Small intestine (tissue), 7 donors: ENCODE data around the gene LYVE1. TPM values are rescaled to one million over a fixed set of nuclear protein-coding genes. Genes with fewer than 3 reads are reported as not detected.

Source experiments
- DNase-seq, 2 donors: peaks; one replicate each; pipeline versions ENCODE4 v3.0.0 to v3.0.0-alpha.2; 2013
- FAIRE-seq: peaks from 2 replicates; lab custom pipeline; 2012; peaks lifted over from hg19 to GRCh38; lab: Jason Lieb, UNC
- H3K27ac ChIP-seq, 3 donors: one replicate each; pipeline ENCODE4 v1.5.1; 2013; ENCODE audit warnings: low read length in 2 of 3, mild to moderate bottlenecking in 2 of 3, control low read depth in 1 of 3, inconsistent platforms in 1 of 3, low read depth in 1 of 3, moderate library complexity in 1 of 3
- H3K27me3 ChIP-seq, 3 donors: one replicate each; pipeline ENCODE4 v1.6.1; 2013; ENCODE audit warnings: low read length in 3 of 3, inconsistent platforms in 1 of 3; ENCODE audit not compliant: control insufficient read depth in 3 of 3, insufficient read depth in 3 of 3
- H3K36me3 ChIP-seq, 3 donors: one replicate each; pipeline ENCODE4 v1.6.1; 2013; ENCODE audit warnings: low read length in 3 of 3, inconsistent platforms in 1 of 3, low read depth in 1 of 3, mild to moderate bottlenecking in 1 of 3, moderate library complexity in 1 of 3; ENCODE audit not compliant: control insufficient read depth in 3 of 3, insufficient read depth in 2 of 3
- H3K4me1 ChIP-seq, 3 donors: one replicate each; pipeline ENCODE4 v1.6.1; 2013; ENCODE audit warnings: low read length in 2 of 3, inconsistent platforms in 1 of 3, low read depth in 1 of 3, mild to moderate bottlenecking in 1 of 3, moderate library complexity in 1 of 3; ENCODE audit not compliant: control insufficient read depth in 3 of 3, insufficient read depth in 2 of 3
- H3K4me3 ChIP-seq, 3 donors: one replicate each; pipeline ENCODE4 v1.5.1; 2013; ENCODE audit warnings: low read length in 3 of 3, control low read depth in 1 of 3, inconsistent platforms in 1 of 3, low read depth in 1 of 3, mild to moderate bottlenecking in 1 of 3, moderate library complexity in 1 of 3
- H3K9me3 ChIP-seq, 2 donors: one replicate each; pipeline ENCODE4 v1.6.1; 2013; ENCODE audit warnings: low read depth in 1 of 2, low read length in 1 of 2; ENCODE audit not compliant: control insufficient read depth in 2 of 2, insufficient read depth in 1 of 2
- WGBS, 3 donors: extraction: QIAGEN DNeasy Blood & Tissue Kit; methylation state at CpG; one replicate each; pipeline ENCODE4 v1.1.7; 2013; 5-methylcytosine and 5-hydroxymethylcytosine counted together
- polyA plus RNA-seq, 4 donors: library from polyadenylated mRNA; stranded (reverse) in 3 of 4; unstranded in 1 of 4; fragments of 200-250 nt in 3 of 4; fragments of 120-200 nt in 1 of 4; gene quantifications; one replicate each; pipeline versions ENCODE4 v1.2.1 to v1.2.3, GENCODE V29; 2013
- donor health status: healthy with polysubstance abuse.
- donor health status: control.
- donor health status: control.
- donor health status: Bipolar disorder and iron deficiency.
- donor health status: healthy.

LYVE1 gene
- polyA plus RNA-seq, 4 donors: 1.1 to 119 (median 16.4) TPM

DNA sequence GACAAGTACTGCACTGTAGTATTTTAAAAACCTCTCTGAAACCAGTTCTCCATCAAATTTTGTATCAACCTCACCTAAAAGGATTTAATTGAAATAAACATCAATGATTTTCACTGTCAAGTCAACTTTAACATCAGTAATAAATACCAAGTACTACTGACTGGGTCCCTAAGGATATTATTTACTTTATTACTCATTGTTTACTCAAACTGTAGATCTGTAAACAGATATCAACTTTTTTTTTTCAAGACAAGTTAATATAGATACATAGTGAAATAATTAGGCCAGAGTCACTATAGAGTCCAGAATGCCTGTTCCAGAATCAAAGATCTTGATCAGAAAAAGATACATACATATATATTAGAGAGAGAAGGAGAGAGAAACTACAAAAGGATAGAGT is 29.1 kb downstream of the LYVE1 start:
- H3K27me3 ChIP-seq: no peaks in the 10 kb centered on the region
- no peak for FAIRE-seq
- H3K9me3 ChIP-seq: peaks cover 0 to 7% of the 10 kb centered on the region in 2 donors
- DNase-seq: no peak
- no peaks in the 10 kb centered on the region for H3K36me3 ChIP-seq
- no peak overlapping the region for H3K27ac ChIP-seq
- peaks cover 0 to 7% (median 3%) of the 10 kb centered on the region in 3 donors for H3K4me1 ChIP-seq
- H3K4me3 ChIP-seq: no peak overlapping the region

DNA sequence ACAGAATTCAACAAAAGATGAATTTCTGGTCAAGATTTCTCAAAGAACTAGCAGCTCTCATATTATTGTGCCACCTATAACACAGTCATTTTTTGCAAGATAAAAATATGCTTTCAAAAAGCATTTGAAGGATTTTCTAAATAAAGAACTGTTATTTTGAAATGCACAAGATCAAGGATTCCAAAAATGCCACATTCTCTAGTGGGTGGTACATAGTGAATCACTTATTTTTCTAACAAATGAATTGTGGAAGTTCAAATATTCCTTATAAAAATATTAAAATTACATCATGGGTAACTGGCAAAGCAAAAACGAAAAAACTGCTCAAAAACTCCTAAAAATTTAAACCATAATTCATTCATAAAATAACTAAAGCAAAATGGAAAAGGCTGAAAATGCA is 29.5 kb downstream of the LYVE1 start:
- FAIRE-seq: no peak
- Histone ChIP-seq H3K9me3 (peaks cover 0 to 3% of the 10 kb centered on the region in 2 donors), H3K27me3 (no peaks in the 10 kb centered on the region), H3K27ac (no peak overlapping the region), H3K36me3 (no peaks in the 10 kb centered on the region), H3K4me3 (no peak overlapping the region), H3K4me1 (peaks cover 0 to 7% (median 3%) of the 10 kb centered on the region in 3 donors)
- 78 to 84% (median 82%) methylated on average over 1 of the region's 1 CpG for WGBS, 3 donors
- DNase-seq: no peak

DNA sequence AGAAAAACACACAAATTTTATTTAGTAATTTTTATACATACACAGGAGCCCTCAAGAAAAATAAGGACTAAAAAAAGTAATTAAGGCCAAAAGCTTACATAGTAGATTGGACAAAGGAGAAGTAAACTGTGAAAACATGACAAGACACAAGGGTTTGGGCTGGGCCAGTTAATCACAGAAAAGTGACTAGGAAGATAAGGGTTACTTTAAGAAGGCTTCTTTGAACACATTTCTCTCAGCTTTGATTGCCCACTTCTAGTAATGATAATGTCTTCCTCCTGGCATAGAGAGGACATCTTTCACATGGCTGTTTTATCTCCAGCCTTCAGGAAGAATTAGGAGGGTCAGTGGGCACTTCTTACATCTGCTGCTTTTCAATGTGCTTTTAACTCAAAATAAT is 30.9 kb downstream of the LYVE1 start:
- FAIRE-seq (no peak), DNase-seq (no peak)
- Histone ChIP-seq H3K9me3 (no peaks in the 10 kb centered on the region), H3K36me3 (peaks cover 0 to 2% (median 0%) of the 10 kb centered on the region in 3 donors), H3K27ac (no peak overlapping the region), H3K27me3 (no peaks in the 10 kb centered on the region), H3K4me1 (peaks cover 0 to 7% (median 3%) of the 10 kb centered on the region in 3 donors), H3K4me3 (no peak overlapping the region)

DNA sequence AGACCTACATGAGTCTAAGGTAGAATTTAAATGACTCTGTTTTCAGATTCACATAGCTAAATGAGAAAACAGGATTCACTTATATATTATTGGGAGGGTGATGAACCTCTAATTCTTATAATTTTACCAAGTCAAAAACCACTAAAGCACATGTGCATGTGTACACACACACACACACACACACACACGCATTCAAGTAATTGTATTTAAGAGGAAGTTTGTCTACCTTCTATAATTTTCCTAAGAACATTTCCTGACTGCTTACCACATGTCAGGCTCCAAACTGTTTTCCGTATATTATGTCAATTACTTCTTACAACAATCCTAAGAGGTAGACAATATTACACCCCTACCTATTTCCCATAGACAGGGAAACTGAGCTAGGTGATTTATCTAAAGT is 34.1 kb downstream of the LYVE1 start:
- no peak for DNase-seq
- FAIRE-seq: no peak
- no peaks in the 10 kb centered on the region for H3K27me3 ChIP-seq
- H3K4me1 ChIP-seq: no peaks in the 10 kb centered on the region
- H3K36me3 ChIP-seq: peaks cover 0 to 4% (median 4%) of the 10 kb centered on the region in 3 donors
- no peak overlapping the region for H3K27ac ChIP-seq
- H3K4me3 ChIP-seq: no peak overlapping the region
- no peaks in the 10 kb centered on the region for H3K9me3 ChIP-seq
- WGBS, 3 donors: 77 to 88% (median 85%) methylated on average over 2 of the region's 2 CpGs

DNA sequence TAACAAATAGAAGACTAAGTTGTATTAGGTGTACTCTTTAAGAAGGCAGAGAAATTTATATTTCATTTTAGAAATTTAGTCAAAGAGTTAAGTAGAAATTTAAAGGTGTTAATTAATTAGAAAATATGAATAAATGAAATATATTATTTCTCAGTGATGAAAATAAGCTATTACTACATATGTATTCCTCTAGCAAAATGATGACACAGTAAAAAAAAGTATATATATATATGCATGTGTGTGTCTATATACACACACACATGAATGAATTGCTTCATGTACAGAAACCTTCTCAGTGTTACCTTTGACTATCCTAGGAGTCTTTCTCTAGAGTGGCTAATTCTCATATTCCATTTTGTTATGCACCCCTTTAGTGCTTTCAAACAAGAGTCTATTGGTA is 35.1 kb downstream of the LYVE1 start:
- H3K36me3 ChIP-seq: peaks cover 0 to 4% (median 4%) of the 10 kb centered on the region in 3 donors
- H3K27ac ChIP-seq: no peak overlapping the region
- H3K9me3 ChIP-seq: no peaks in the 10 kb centered on the region
- no peaks in the 10 kb centered on the region for H3K27me3 ChIP-seq
- H3K4me3 ChIP-seq: no peak overlapping the region
- DNase-seq (no peak), FAIRE-seq (no peak)
- H3K4me1 ChIP-seq: no peaks in the 10 kb centered on the region

DNA sequence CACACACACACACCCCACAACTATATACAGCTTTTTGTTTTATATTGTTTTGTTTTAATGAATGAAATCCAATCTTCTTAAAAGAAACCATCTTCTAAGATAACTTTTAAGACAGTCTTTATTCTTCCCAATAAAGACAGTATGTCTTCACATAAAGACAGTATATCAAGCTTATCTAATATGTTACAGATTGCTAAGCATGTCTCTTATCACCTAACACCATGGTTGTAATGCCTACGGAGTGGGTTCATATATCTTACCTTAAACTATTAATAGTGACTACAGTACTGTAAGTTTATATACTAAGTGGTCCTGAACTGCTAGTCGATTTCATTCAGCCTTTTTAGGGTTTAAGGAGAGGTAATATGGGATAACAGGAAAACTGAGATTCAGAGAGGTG is 35.9 kb downstream of the LYVE1 start:
- Histone ChIP-seq H3K36me3 (peaks cover 0 to 4% (median 4%) of the 10 kb centered on the region in 3 donors), H3K9me3 (no peaks in the 10 kb centered on the region), H3K4me1 (peaks cover 0 to 2% (median 0%) of the 10 kb centered on the region in 3 donors), H3K27me3 (no peaks in the 10 kb centered on the region), H3K4me3 (no peak overlapping the region), H3K27ac (no peak overlapping the region)
- WGBS, 3 donors: 85 to 95% (median 90%) methylated on average over 2 of the region's 2 CpGs
- FAIRE-seq (no peak), DNase-seq (no peak)

DNA sequence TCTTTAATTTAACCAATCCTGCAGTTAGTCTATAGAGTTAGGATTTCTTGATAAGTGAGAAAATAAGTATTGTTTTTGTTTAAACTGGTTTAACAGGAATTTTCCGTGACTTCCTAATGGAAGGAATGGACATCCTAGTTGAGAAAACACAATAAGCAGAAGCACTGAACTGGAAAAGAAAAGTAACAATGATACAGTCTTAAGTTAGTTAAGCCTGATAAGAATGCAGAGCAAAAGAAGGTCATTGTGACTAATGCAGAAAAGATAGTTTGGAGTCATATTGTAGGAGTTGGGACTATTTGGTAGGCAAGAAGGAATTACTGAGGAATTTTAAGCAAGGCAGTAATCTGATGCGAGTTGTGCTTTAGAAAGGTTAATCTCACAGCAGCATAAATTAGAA is 39.2 kb downstream of the LYVE1 start:
- no peak for FAIRE-seq
- 94 to 96% (median 96%) methylated on average over 2 of the region's 2 CpGs for WGBS, 3 donors
- Histone ChIP-seq H3K4me1 (peaks cover 0 to 6% (median 0%) of the 10 kb centered on the region in 3 donors), H3K27me3 (no peaks in the 10 kb centered on the region), H3K4me3 (no peak overlapping the region), H3K36me3 (peaks cover 0 to 6% (median 4%) of the 10 kb centered on the region in 3 donors), H3K9me3 (no peaks in the 10 kb centered on the region), H3K27ac (no peak overlapping the region)
- DNase-seq: no peak

DNA sequence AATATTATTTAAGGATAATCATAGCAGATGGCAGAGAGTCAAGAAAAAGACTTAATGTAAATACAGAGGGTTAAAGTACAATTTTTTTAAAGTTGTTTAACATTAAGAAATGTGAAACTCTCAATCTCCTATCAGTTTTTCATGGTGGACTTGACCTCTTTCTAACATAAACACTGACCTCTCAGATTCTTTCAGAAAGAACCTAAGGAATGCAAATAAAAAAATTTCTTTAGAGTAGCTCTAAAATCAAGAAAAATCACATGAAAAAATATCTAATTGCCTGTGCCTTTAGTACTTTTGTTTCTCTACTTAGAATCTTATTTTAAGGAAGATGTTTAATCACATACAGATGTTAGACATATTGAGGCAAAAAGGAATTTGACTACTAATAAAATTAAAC is 40.3 kb downstream of the LYVE1 start:
- DNase-seq (peak in 1 of 2 donors; percentile 20), FAIRE-seq (no peak)
- no peak overlapping the region for H3K4me3 ChIP-seq
- no peaks in the 10 kb centered on the region for H3K9me3 ChIP-seq
- no peak overlapping the region for H3K27ac ChIP-seq
- H3K27me3 ChIP-seq: no peaks in the 10 kb centered on the region
- peaks cover 0 to 7% (median 6%) of the 10 kb centered on the region in 3 donors for H3K36me3 ChIP-seq
- peaks cover 0 to 6% (median 0%) of the 10 kb centered on the region in 3 donors for H3K4me1 ChIP-seq
